ENCODE measurements around the gene ZNF592.

GRCh38 chr15:84714372-84714771 lies 34.0 kb upstream of the ZNF592 start:
- TF ChIP-seq POLR2AphosphoS5 (IDR thresholded peaks at IDR 0.05; ENCODE audit: low read depth, low read length): no peak
- no peak for TF ChIP-seq POLR2A (IDR thresholded peaks at IDR 0.05; ENCODE audit: low read depth, low read length)
- no peak for TF ChIP-seq TAF1 (IDR thresholded peaks at IDR 0.05; ENCODE audit: borderline replicate concordance, low read depth, low read length)

Measured in GM12892 (cell line).